Psoas muscle (tissue), 8 donors: Measurements from ENCODE around the gene COPS2. TPM values are rescaled to one million over a fixed set of nuclear protein-coding genes. Genes with fewer than 3 reads are reported as not detected.

Source experiments
- ATAC-seq, 4 donors: fragments of 200-7000 bp; cut with Tn5 transposase; one replicate each; pipeline ENCODE4 v1.9.1; 2020; ENCODE audit warnings: moderate library complexity in 3 of 4, mild to moderate bottlenecking in 2 of 4
- DNase-seq, 2 donors: peaks; one replicate each; pipeline ENCODE4 v3.0.0-alpha.2; 2020
- H3K27ac ChIP-seq: fragments of 200-600 bp; one replicate; pipeline ENCODE4 v1.8.0; 2022
- H3K27me3 ChIP-seq, 3 donors: fragments of 200-600 bp in 1 of 3; one replicate each; pipeline versions ENCODE4 v1.6.1 to v1.8.0; 2013 to 2022; ENCODE audit warnings: low read length in 2 of 3, mild to moderate bottlenecking in 2 of 3, moderate library complexity in 1 of 3; ENCODE audit not compliant: insufficient read depth in 3 of 3
- H3K36me3 ChIP-seq, 2 donors: fragments of 200-600 bp in 1 of 2; one replicate each; pipeline versions ENCODE4 v1.6.1 to v1.8.0; 2013 to 2022; ENCODE audit warnings: low read depth in 1 of 2, mild to moderate bottlenecking in 1 of 2, moderate library complexity in 1 of 2; ENCODE audit not compliant: insufficient read depth in 1 of 2
- H3K4me1 ChIP-seq: fragments of 200-600 bp; one replicate; pipeline ENCODE4 v1.8.0; 2022
- H3K4me3 ChIP-seq: fragments of 200-600 bp; one replicate; pipeline ENCODE4 v1.8.0; 2022; ENCODE audit warnings: mild to moderate bottlenecking
- H3K9me3 ChIP-seq: fragments of 200-600 bp; one replicate; pipeline ENCODE4 v1.8.0; 2022
- CTCF ChIP-seq: fragments of 200-600 bp; IDR thresholded peaks from one replicate; pipeline ENCODE4 v1.8.0; 2022; ENCODE audit warnings: antibody characterized with exemption
- WGBS, 3 donors: extraction: QIAGEN DNeasy Blood & Tissue Kit; methylation state at CpG; one replicate each; pipeline versions ENCODE4 v1.1.6 to v1.1.7; 2013; 5-methylcytosine and 5-hydroxymethylcytosine counted together
- intact Hi-C, 2 donors: fragments of 100-400 bp; cut with DNase I; formaldehyde crosslinking; loops; one replicate each; pipeline versions ENCODE4 v1.11.0 to v1.14.2; 2022
- polyA plus RNA-seq, 3 donors: library from polyadenylated mRNA; stranded (reverse); fragments of 200-250 nt; gene quantifications; one replicate each; pipeline ENCODE4 v1.2.3, GENCODE V29; 2013
- total RNA-seq, 4 donors: library from RNA; stranded (reverse); fragmentation: NEBNext Ultra II Directional in 2 of 4; extraction: Animal tissue kit (Norgen Biotek cat#: 25700) in 2 of 4; gene quantifications; one replicate each; pipeline versions ENCODE4 v1.2.1 to v1.2.4, GENCODE V29; 2021 to 2023
- donor health status: healthy with polysubstance abuse.
- donor health status: DM: no; HTN: no; CAD: no; lungs with moderate emphysema.
- donor health status: Bipolar disorder and iron deficiency.
- donor health status: healthy.
- donor health status: DM: yes; HTN: yes; CAD: no.
- donor health status: DM: no; HTN: no; CAD: no.
- donor health status: DM: no; HTN: no; CAD: no.
- donor health status: DM: yes; HTN: yes; CAD: no.

Gene COPS2
- total and polyA plus RNA-seq, 7 donors = 95.6 to 243 (median 130) TPM

GRCh38 chr15:49174902-49175301 lies 19.5 kb upstream of the COPS2 start:
- WGBS, 3 donors = 92 to 94% (median 92%) methylated on average over 3 of the region's 3 CpGs
- ATAC-seq = no peak
- Histone ChIP-seq H3K27me3 (no peaks in the 10 kb centered on the region), H3K27ac (no peak overlapping the region), H3K4me1 (no peaks in the 10 kb centered on the region), H3K36me3 (no peaks in the 10 kb centered on the region), H3K4me3 (no peak overlapping the region), H3K9me3 (no peaks in the 10 kb centered on the region)
- intact Hi-C loops = no loop called here
- no peak for DNase-seq
- TF ChIP-seq CTCF = no peak

GRCh38 chr15:49171790-49172189 lies 16.4 kb upstream of the COPS2 start:
- DNase-seq (no peak), ATAC-seq (no peak)
- Histone ChIP-seq H3K36me3 (no peaks in the 10 kb centered on the region), H3K27ac (no peak overlapping the region), H3K4me1 (no peaks in the 10 kb centered on the region), H3K27me3 (no peaks in the 10 kb centered on the region), H3K9me3 (no peaks in the 10 kb centered on the region), H3K4me3 (no peak overlapping the region)
- WGBS, 3 donors = 96 to 99% (median 97%) methylated on average over 12 of the region's 12 CpGs
- no peak for TF ChIP-seq CTCF
- intact Hi-C loops = no loop called here

- Histone ChIP-seq H3K9me3 (no peaks in the 10 kb centered on the region), H3K4me3 (peak within 1 kb of the TSS; percentile 82), H3K27ac (peak within 1 kb of the TSS; percentile 78), H3K36me3 (no peaks in the 10 kb centered on the region), H3K27me3 (no peaks in the 10 kb centered on the region), H3K4me1 (no peaks in the 10 kb centered on the region)
- 6 to 11% (median 8%) methylated on average over 29 to 30 of the region's 30 CpGs for WGBS, 3 donors
- DNase-seq (peak; percentile 77 to 85), ATAC-seq (peak; percentile 85 to 96 (median 94))
- intact Hi-C loops = no loop called here
- TF ChIP-seq CTCF = no peak
Measured at GRCh38 chr15:49169880-49170597, 14.6 kb upstream of the COPS2 start, which contains the start of gene GALK2. Gene GALK2 (plus strand): TSS chr15:49170247. CDS start chr15:49170323, 76 bp downstream.

GRCh38 chr15:49168016-49168415 lies 12.6 kb upstream of the COPS2 start:
- intact Hi-C loops = no loop called here
- WGBS, 3 donors = 80 to 83% (median 80%) methylated on average over 3 of the region's 3 CpGs
- Histone ChIP-seq H3K27ac (no peak overlapping the region), H3K36me3 (no peaks in the 10 kb centered on the region), H3K4me3 (no peak overlapping the region), H3K27me3 (no peaks in the 10 kb centered on the region), H3K9me3 (no peaks in the 10 kb centered on the region), H3K4me1 (no peaks in the 10 kb centered on the region)
- no peak for ATAC-seq
- no peak for TF ChIP-seq CTCF
- no peak for DNase-seq

GRCh38 chr15:49164865-49165264 lies 9.5 kb upstream of the COPS2 start:
- H3K27ac ChIP-seq = no peak overlapping the region
- H3K36me3 ChIP-seq = peaks cover 0 to 8% of the 10 kb centered on the region in 2 donors
- no peaks in the 10 kb centered on the region for H3K27me3 ChIP-seq
- H3K4me1 ChIP-seq = no peaks in the 10 kb centered on the region
- intact Hi-C loops = no loop called here
- no peak for TF ChIP-seq CTCF
- DNase-seq = no peak
- ATAC-seq = no peak
- H3K9me3 ChIP-seq = no peaks in the 10 kb centered on the region
- H3K4me3 ChIP-seq = no peak overlapping the region
